Trophoblast cell (in vitro differentiated cells and primary cell): ENCODE data around the gene DTNB.

Experiments used
- DNase-seq, 2 donors: peaks; one replicate each; pipeline ENCODE4 v3.0.0-alpha.2; 2016
- H2AFZ ChIP-seq: 2 replicates; pipeline ENCODE4 v1.6.1; 2013; ENCODE audit warnings: low read length, moderate library complexity, mild to moderate bottlenecking; ENCODE audit not compliant: insufficient read depth, poor library complexity
- H2AK5ac ChIP-seq: 2 replicates; pipeline ENCODE4 v1.6.1; 2013; ENCODE audit warnings: mild to moderate bottlenecking, low read length
- H2BK120ac ChIP-seq: 2 replicates; pipeline ENCODE4 v1.6.1; 2013; ENCODE audit warnings: low read length, mild to moderate bottlenecking, moderate library complexity; ENCODE audit not compliant: insufficient read depth, poor library complexity
- H2BK12ac ChIP-seq: 2 replicates; pipeline ENCODE4 v1.6.1; 2013; ENCODE audit warnings: mild to moderate bottlenecking, low read length, moderate library complexity
- H2BK5ac ChIP-seq: 2 replicates; pipeline ENCODE4 v1.6.1; 2013; ENCODE audit warnings: low read length, low read depth, moderate library complexity, mild to moderate bottlenecking; ENCODE audit not compliant: poor library complexity
- H3K14ac ChIP-seq: 2 replicates; pipeline ENCODE4 v1.6.1; 2013; ENCODE audit warnings: mild to moderate bottlenecking, low read length
- H3K18ac ChIP-seq: 2 replicates; pipeline ENCODE4 v1.6.1; 2013; ENCODE audit warnings: mild to moderate bottlenecking, low read length
- H3K23ac ChIP-seq: 2 replicates; pipeline ENCODE4 v1.6.1; 2013; ENCODE audit warnings: low read length
- H3K27ac ChIP-seq: 2 replicates; pipeline ENCODE4 v1.5.1; 2013; ENCODE audit warnings: low read depth, mild to moderate bottlenecking, inconsistent platforms, low read length, moderate library complexity
- H3K27me3 ChIP-seq: 2 replicates; pipeline ENCODE4 v1.6.1; 2013; ENCODE audit warnings: inconsistent platforms, mild to moderate bottlenecking, low read length, moderate library complexity; ENCODE audit not compliant: insufficient read depth
- H3K36me3 ChIP-seq, 2 experiments: 1 replicate in 1 of 2; 2 replicates in 1 of 2; pipeline ENCODE4 v1.6.1; 2013; ENCODE audit warnings: low read length in 2 of 2, mild to moderate bottlenecking in 2 of 2, moderate library complexity in 1 of 2; ENCODE audit not compliant: insufficient read depth in 2 of 2, control insufficient read depth in 1 of 2
- H3K4ac ChIP-seq: 2 replicates; pipeline ENCODE4 v1.6.1; 2013; ENCODE audit warnings: low read depth, mild to moderate bottlenecking, low read length, moderate library complexity
- H3K4me1 ChIP-seq, 2 experiments: 1 replicate in 1 of 2; 2 replicates in 1 of 2; pipeline ENCODE4 v1.6.1; 2013; ENCODE audit warnings: low read length in 2 of 2, mild to moderate bottlenecking in 2 of 2, moderate library complexity in 1 of 2; ENCODE audit not compliant: insufficient read depth in 2 of 2, control insufficient read depth in 1 of 2
- H3K4me2 ChIP-seq: 2 replicates; pipeline ENCODE4 v1.6.1; 2013; ENCODE audit warnings: inconsistent platforms, mild to moderate bottlenecking, low read length, moderate library complexity
- H3K4me3 ChIP-seq: 2 replicates; pipeline ENCODE4 v1.5.1; 2013; ENCODE audit warnings: mild to moderate bottlenecking, low read depth, low read length, inconsistent platforms
- H3K79me1 ChIP-seq: one replicate; pipeline ENCODE4 v1.6.1; 2013; ENCODE audit warnings: low read length
- H3K79me2 ChIP-seq: 2 replicates; pipeline ENCODE4 v1.6.1; 2013; ENCODE audit warnings: low read length, mild to moderate bottlenecking; ENCODE audit not compliant: control insufficient read depth, insufficient read depth, poor library complexity
- H3K9ac ChIP-seq: 2 replicates; pipeline ENCODE4 v1.6.1; 2013; ENCODE audit warnings: mild to moderate bottlenecking, low read length
- H3K9me3 ChIP-seq: 2 replicates; pipeline ENCODE4 v1.6.1; 2013; ENCODE audit warnings: low read depth, mild to moderate bottlenecking, control low read depth, inconsistent platforms, low read length; ENCODE audit not compliant: insufficient read depth
- H4K12ac ChIP-seq: 2 replicates; pipeline ENCODE4 v1.6.1; 2013; ENCODE audit warnings: low read depth, mild to moderate bottlenecking, low read length, moderate library complexity
- H4K8ac ChIP-seq: 2 replicates; pipeline ENCODE4 v1.6.1; 2013; ENCODE audit warnings: low read depth, mild to moderate bottlenecking, low read length, moderate library complexity
- H4K91ac ChIP-seq: one replicate; pipeline ENCODE4 v1.6.1; 2013; ENCODE audit warnings: low read depth, mild to moderate bottlenecking, low read length, moderate library complexity
- WGBS: extraction: QIAGEN DNeasy Blood & Tissue Kit; methylation state at CpG from one replicate; pipeline ENCODE4 v1.1.7; 2013; ENCODE audit warnings: missing lambda C conversion rate; ENCODE audit not compliant: insufficient read length, insufficient coverage; ENCODE audit errors: extremely low coverage; 5-methylcytosine and 5-hydroxymethylcytosine counted together

DTNB gene

DNA sequence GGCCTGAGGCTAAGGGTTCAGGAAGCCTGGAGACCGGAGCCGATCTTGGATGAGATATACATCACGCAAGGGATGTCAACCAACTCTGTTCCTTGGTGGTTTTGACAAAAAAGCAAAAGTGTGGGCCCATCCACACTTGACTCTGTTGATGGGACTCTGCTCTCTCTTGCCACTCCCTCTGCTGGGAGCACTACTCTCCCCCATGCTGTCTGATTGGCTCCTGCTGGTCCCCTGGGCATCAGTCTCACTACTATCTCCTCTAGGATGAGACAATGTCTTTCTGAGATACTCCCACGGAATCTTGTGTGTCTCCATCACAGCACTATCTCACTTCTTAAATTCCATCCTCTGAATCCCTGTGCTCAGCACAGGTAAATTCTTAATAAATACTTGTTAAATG lies 274.8 kb downstream of the DTNB start:
- Histone ChIP-seq H2AK5ac (no peak overlapping the region), H3K4me3 (no peak overlapping the region), H3K36me3 (no peaks in the 10 kb centered on the region), H2AFZ (no peak overlapping the region), H2BK5ac (no peak overlapping the region), H3K9me3 (no peaks in the 10 kb centered on the region), H2BK12ac (no peak overlapping the region), H3K79me2 (no peaks in the 10 kb centered on the region), H3K79me1 (no peaks in the 10 kb centered on the region), H2BK120ac (no peak overlapping the region), H4K12ac (no peak overlapping the region), H3K23ac (no peak overlapping the region), H4K8ac (no peak overlapping the region), H3K27ac (no peak overlapping the region), H3K9ac (no peak overlapping the region), H3K4me1 (peaks cover 4 to 11% of the 10 kb centered on the region in 2 experiments), H3K27me3 (no peaks in the 10 kb centered on the region), H3K14ac (no peak overlapping the region), H3K4ac (no peak overlapping the region), H4K91ac (no peak overlapping the region), H3K18ac (no peak overlapping the region), H3K4me2 (no peak overlapping the region)
- DNase-seq, result no peak
- WGBS, result no CpG with 5 or more reads among the region's 4 CpGs

GRCh38 chr2:25397777-25398176 lies 275.6 kb downstream of the DTNB start:
- Histone ChIP-seq H4K91ac (no peak overlapping the region), H3K79me1 (no peaks in the 10 kb centered on the region), H3K18ac (no peak overlapping the region), H2BK12ac (no peak overlapping the region), H2AFZ (no peak overlapping the region), H3K4ac (no peak overlapping the region), H4K8ac (no peak overlapping the region), H3K4me2 (no peak overlapping the region), H3K36me3 (no peaks in the 10 kb centered on the region), H3K4me1 (peaks cover 4 to 11% of the 10 kb centered on the region in 2 experiments), H3K23ac (no peak overlapping the region), H3K27ac (no peak overlapping the region), H3K79me2 (no peaks in the 10 kb centered on the region), H3K4me3 (no peak overlapping the region), H2AK5ac (no peak overlapping the region), H3K27me3 (no peaks in the 10 kb centered on the region), H4K12ac (no peak overlapping the region), H3K14ac (no peak overlapping the region), H2BK5ac (no peak overlapping the region), H2BK120ac (no peak overlapping the region), H3K9me3 (no peaks in the 10 kb centered on the region), H3K9ac (no peak overlapping the region)
- no peak for DNase-seq
- WGBS, result no CpG with 5 or more reads among the region's 4 CpGs

- H3K4ac ChIP-seq, result no peak overlapping the region
- H3K4me1 ChIP-seq, result peaks cover 0 to 2% of the 10 kb centered on the region in 2 experiments
- no peak overlapping the region for H3K23ac ChIP-seq
- H2BK120ac ChIP-seq, result no peak overlapping the region
- H3K9ac ChIP-seq, result no peak overlapping the region
- no peak overlapping the region for H2AFZ ChIP-seq
- H3K79me1 ChIP-seq, result no peaks in the 10 kb centered on the region
- no peak overlapping the region for H4K12ac ChIP-seq
- H3K27ac ChIP-seq, result no peak overlapping the region
- no peak overlapping the region for H3K18ac ChIP-seq
- no peaks in the 10 kb centered on the region for H3K27me3 ChIP-seq
- no peaks in the 10 kb centered on the region for H3K79me2 ChIP-seq
- H3K36me3 ChIP-seq, result no peaks in the 10 kb centered on the region
- no CpG with 5 or more reads among the region's 9 CpGs for WGBS
- no peak overlapping the region for H4K91ac ChIP-seq
- H3K4me2 ChIP-seq, result no peak overlapping the region
- H2BK12ac ChIP-seq, result no peak overlapping the region
- H3K14ac ChIP-seq, result no peak overlapping the region
- peaks cover 1% of the 10 kb centered on the region for H3K9me3 ChIP-seq
- no peak overlapping the region for H3K4me3 ChIP-seq
- no peak overlapping the region for H2AK5ac ChIP-seq
- no peak overlapping the region for H2BK5ac ChIP-seq
- no peak for DNase-seq
- H4K8ac ChIP-seq, result no peak overlapping the region
These were observed 284.2 kb downstream of the DTNB start for GRCh38 chr2:25389161-25389560.

DNA sequence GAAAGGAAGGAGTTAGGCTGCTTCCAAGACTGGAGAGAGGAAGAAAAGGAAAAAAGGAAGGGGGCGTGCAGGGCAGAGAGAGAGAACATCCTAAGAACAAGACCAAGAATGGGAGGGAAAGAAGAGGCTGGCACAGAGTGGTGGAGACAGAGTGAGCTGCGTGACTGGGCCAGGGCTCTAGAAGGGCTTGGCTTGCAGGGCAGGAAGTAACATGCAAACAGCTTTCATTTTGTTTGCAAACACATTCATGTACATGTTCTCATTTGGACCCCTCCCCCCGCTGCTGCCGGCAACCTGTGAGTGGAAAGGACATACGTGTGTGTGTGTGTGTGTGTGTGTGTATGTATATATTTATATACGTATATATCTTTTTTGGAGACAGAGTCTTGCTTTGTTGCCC lies 284.9 kb downstream of the DTNB start:
- no CpG with 5 or more reads among the region's 6 CpGs for WGBS
- DNase-seq, result no peak
- H3K14ac ChIP-seq, result no peak overlapping the region
- H3K36me3 ChIP-seq, result no peaks in the 10 kb centered on the region
- no peak overlapping the region for H3K18ac ChIP-seq
- no peaks in the 10 kb centered on the region for H3K79me2 ChIP-seq
- no peak overlapping the region for H3K27ac ChIP-seq
- no peak overlapping the region for H4K12ac ChIP-seq
- H2BK5ac ChIP-seq, result no peak overlapping the region
- no peak overlapping the region for H3K4me3 ChIP-seq
- H3K4me1 ChIP-seq, result peaks cover 0 to 2% of the 10 kb centered on the region in 2 experiments
- no peaks in the 10 kb centered on the region for H3K79me1 ChIP-seq
- no peak overlapping the region for H2AFZ ChIP-seq
- no peak overlapping the region for H3K4me2 ChIP-seq
- H3K9me3 ChIP-seq, result peaks cover 1% of the 10 kb centered on the region
- H3K23ac ChIP-seq, result no peak overlapping the region
- no peak overlapping the region for H4K8ac ChIP-seq
- H2BK120ac ChIP-seq, result no peak overlapping the region
- H3K9ac ChIP-seq, result no peak overlapping the region
- H4K91ac ChIP-seq, result no peak overlapping the region
- no peak overlapping the region for H2BK12ac ChIP-seq
- no peaks in the 10 kb centered on the region for H3K27me3 ChIP-seq
- H2AK5ac ChIP-seq, result no peak overlapping the region
- no peak overlapping the region for H3K4ac ChIP-seq
